Measurements from ENCODE around the gene SLC41A2.
A peak's percentile ranks its signal among the peaks of the same experiment; 100 is the strongest.
"Not testable (repeated sequence)": the region's sequence is repeated elsewhere in the genome, so short reads cannot be mapped to it uniquely, and the experiment has no call there.

SLC41A2 gene

GRCh38 chr12:104963757-104964156 lies 5.7 kb upstream of the SLC41A2 start:
- DNase-seq (ENCODE audit: low spot score), result no peak

- no peak for DNase-seq (ENCODE audit: low spot score)
These were observed 2.4 kb upstream of the SLC41A2 start for GRCh38 chr12:104960464-104960863.

DNA sequence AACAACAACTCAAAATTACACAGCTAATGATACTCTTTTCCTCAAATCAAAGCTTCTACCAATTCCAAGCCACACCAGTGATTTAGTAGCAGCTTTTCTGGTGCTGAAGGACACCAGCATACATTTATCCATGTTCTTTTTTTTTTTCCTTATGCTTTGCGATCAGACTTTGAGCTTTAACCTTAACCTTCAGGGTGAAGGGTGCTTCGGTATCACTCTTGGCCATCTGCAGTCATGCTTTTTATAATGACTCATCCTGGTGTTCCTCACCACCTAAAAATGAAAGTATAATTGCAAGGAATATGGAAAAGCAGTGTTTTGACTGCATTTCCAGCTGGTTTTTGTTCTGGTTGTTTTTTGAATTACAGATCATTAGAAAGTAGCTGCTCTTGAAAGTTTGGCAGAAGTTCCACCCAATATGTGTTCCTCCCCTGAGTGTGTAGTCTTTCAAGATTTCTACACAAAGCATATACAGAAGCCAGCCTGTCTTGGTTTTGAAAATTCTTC lies 1.3 kb upstream of the SLC41A2 start:
- no peak for DNase-seq (ENCODE audit: low spot score)

DNA sequence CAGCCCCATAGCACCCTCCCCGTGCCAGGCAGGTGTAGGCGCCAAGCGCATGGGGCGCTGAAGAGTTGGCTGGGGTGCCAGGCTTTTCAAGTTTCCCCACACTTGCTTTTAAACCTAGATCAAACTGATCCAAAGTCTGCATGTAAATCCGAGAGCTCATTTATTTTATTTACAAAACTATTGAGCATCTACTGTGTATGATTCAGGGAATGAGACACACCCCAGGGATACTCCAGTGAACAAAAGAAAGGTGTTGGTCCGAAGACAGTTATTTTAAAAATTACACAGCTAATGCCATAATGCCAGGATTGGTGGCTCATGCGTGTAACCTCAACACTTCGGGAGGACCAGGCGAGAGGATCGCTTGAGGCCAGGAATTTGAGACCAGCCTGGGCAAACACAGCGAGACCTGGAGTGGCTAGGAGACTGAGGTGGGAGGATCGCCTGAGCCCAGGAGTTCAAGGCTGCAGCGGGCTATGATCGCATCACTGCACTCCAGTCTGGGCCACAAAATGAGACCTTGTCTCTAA lies 780 bp upstream of the SLC41A2 start:
- DNase-seq (ENCODE audit: low spot score), result no peak

GRCh38 chr12:104957719-104958000 lies 430 bp downstream of the SLC41A2 start:
- DNase-seq (ENCODE audit: low spot score), result peak; percentile 40

DNA sequence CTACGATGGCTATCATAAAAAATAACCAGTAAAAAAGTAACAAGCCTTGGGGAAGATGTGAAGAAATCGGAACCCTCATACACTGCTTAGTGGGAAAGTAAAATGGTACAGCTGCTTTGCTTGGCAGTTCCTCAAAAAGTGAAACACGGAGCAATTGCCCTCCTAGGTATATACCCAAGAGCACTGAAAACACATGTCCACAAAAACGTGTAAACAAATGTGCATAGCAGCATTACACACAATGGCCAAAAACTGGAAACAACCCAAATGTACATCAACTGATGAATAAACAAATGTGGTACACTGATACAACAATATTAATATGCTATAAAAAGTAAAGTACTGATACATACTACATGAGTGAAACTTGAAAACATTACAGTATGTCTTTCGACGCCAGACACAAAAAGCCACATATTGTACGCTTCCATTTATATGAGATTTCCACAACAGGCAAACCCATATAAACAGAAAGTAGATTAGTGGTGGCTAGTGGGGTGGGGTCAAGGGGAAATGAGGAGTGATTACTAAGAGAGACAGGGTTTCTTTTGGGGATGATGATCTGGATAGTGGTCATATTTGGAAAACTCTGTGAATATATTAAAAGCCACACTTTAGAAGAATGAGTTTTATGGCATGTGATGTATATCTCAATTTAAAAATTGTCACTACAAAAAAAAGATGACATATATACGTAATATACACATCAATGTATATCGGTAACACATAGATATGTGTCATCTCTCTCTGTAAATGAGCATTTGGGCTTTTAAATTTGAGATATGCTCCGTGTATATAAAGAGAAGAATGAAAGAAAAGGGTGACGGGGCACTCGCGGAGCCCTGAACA lies 996 bp downstream of the SLC41A2 start:
- DNase-seq (ENCODE audit: low spot score), result no peak

- DNase-seq (ENCODE audit: low spot score), result no peak
These were observed 2.4 kb downstream of the SLC41A2 start for GRCh38 chr12:104955703-104956102.

DNA sequence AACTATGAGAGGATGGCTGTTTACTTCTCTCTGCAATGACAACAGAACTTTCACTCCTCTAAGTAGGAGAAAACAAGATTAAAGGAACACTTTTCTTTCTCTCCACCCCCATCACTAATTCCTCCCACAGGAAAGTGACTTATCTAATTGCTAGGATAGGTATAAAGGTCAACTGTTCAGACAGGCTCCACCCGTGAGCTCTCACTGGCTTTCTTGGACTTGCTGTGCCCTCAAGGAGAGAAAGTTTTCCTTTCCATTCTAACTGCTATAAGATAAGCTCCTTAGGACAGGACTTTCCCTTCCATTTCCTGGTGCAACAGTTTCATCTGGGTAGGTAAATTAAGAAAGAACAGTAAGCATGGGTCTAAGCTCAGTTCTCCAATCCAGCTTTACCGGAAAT lies 4.8 kb downstream of the SLC41A2 start:
- DNase-seq (ENCODE audit: low spot score), result no peak

DNA sequence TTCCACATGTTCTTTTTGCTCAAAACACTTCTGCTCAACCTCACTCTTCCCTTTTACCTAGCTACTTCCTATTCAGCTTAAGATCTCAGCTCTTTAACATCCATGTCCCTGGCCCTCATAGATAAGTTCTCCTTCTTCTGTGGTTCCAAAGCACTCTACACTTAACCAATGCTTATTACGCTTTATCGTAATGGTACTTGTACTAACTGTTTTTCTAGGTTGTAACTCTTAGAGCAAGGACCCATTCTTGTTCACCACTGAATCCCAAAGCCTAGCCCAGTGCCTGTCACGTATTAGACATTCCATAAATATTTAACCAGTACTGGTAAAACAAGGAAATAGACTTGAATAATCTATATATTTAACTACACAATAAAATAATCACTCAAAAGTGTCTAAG lies 5.3 kb downstream of the SLC41A2 start:
- no peak for DNase-seq (ENCODE audit: low spot score)

- DNase-seq (ENCODE audit: low spot score), result no peak
These were observed 6.2 kb downstream of the SLC41A2 start for GRCh38 chr12:104951759-104952509.

DNA sequence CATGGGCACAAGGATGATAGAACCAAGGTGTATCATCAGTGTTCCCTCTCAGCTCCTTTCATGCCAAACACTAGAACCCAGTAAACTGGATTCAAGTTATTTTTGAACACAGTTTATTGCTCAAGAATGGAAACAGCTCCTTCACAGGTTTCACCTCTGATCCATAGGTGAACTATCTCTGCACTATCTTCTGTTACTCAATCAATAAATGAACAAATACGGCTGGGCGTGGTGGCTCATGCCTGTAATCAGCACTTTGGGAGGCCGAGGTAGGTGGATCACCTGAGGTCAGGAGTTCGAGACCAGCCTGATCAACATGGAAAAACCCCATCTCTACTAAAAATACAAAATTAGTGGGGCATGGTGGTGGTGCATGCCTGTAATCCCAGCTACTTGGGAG lies 9.4 kb downstream of the SLC41A2 start:
- not testable (repeated sequence) for DNase-seq (ENCODE audit: low spot score)

DNA sequence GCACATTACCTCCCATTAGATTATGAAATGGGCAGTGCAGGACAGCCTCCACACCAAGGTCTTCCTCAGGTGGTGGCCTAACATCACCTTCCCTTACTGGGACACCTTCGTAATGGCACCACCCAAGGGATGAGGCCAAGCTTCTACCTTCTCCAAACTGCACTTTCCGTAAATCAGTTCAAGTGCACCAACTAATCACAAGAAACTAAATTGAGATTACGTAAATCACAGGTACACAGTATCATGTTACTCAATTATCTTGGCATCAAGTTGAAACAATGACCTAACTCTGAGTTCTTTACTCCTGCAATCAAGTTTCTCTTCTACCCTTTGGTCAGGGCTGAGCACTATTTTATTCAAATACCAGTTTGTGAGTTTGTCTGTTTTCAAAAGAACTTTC lies 13.8 kb downstream of the SLC41A2 start:
- no peak for DNase-seq (ENCODE audit: low spot score)

DNA sequence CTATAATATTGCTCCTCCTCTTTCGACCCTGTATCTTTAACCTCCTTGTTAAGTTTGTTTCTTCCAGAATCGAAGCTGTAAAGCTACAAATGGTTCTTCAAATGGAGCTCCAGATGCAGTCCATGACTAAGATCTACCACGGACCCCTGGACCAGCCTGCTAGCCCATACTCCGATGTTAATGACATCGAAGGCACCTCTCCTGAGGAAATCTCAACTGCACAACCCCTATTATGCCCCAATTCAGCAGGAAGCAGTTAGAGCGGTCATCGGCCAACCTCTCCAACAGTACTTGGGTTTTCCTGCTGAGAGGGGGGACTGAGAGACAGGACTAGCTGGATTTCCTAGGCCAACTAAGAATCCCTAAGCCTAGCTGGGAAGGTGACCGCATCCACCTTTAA lies 14.7 kb downstream of the SLC41A2 start:
- DNase-seq (ENCODE audit: low spot score), result not testable (repeated sequence)

- DNase-seq (ENCODE audit: low spot score), result no peak
These were observed 16.0 kb downstream of the SLC41A2 start for GRCh38 chr12:104942075-104942474.

DNA sequence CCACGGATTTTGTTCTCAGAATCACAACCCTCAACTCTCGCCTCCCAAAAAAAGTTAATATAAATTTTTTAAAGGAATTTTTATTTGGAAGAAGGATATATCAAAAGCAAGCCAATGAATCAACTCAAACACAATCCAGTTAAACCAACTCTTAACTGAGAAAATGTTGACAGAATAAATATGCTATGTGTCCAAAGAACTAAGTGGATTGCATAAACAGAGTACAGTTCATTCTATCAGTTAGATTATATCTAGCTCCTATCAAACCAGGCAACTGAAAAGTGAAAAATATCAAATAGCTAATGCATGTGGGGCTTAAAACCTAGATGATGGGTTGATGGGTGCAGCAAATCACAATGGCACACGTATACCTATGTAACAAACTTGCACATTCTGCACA lies 16.6 kb downstream of the SLC41A2 start:
- no peak for DNase-seq (ENCODE audit: low spot score)

GRCh38 chr12:104939089-104939488 lies 19.0 kb downstream of the SLC41A2 start:
- DNase-seq (ENCODE audit: low spot score), result no peak

DNA sequence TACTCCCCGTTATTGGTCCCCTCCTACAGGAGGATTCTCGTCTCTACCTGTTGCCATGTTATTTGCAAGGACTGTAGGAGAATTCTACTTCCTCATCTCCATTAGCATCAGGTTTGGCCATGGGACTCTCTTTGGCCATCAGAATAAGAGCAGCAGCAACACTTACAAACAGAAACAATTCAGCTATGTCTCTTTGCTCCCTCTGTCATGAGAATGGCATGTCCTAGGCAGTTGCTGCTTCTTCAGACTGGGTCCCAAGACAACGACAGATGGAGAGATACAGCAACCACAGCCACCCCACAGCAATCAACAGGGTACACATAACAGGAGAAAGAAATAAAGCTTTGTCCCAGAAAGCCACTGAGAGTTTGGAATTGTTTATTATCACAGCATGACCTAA lies 19.7 kb downstream of the SLC41A2 start:
- DNase-seq (ENCODE audit: low spot score), result no peak

DNA sequence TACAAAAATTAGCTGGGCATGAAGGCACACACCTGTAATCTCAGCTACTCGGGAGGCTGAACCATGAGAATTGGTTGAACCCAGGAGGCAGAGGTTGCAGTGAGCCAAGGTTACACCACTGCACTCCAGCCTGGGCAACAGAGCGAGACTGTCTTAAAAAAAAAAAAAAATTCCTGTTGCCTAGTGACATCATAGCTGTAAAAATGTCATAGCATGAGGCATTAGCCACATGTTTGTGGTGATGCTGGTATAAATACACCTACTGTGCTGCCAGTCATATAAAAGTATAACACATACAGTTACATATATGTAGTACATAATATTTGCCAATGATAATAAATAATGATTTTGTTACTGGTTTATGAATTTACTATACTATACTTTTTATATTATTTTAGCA lies 22.2 kb downstream of the SLC41A2 start:
- no peak for DNase-seq (ENCODE audit: low spot score)

- no peak for DNase-seq (ENCODE audit: low spot score)
These were observed 24.3 kb downstream of the SLC41A2 start for GRCh38 chr12:104933778-104934177.

- no peak for DNase-seq (ENCODE audit: low spot score)
These were observed 25.0 kb downstream of the SLC41A2 start for GRCh38 chr12:104933128-104933527.

- DNase-seq (ENCODE audit: low spot score), result peak; percentile 14
These were observed 27.4 kb downstream of the SLC41A2 start for GRCh38 chr12:104930388-104931326.

GRCh38 chr12:104929977-104930376 lies 28.1 kb downstream of the SLC41A2 start:
- no peak for DNase-seq (ENCODE audit: low spot score)

All from CD4-positive, alpha-beta T cell treated with Interleukin-2 at 100 ng/mL for 4 hours (primary cell).